Medulla oblongata (tissue), 1 donor: ENCODE measurements around the gene OR2Z1.

ENCODE experiments used
- DNase-seq: peaks from one replicate; pipeline ENCODE4 v3.0.0-alpha.2; 2015; ENCODE audit errors: extremely low spot score

OR2Z1 gene, protein sequence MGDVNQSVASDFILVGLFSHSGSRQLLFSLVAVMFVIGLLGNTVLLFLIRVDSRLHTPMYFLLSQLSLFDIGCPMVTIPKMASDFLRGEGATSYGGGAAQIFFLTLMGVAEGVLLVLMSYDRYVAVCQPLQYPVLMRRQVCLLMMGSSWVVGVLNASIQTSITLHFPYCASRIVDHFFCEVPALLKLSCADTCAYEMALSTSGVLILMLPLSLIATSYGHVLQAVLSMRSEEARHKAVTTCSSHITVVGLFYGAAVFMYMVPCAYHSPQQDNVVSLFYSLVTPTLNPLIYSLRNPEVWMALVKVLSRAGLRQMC

DNA sequence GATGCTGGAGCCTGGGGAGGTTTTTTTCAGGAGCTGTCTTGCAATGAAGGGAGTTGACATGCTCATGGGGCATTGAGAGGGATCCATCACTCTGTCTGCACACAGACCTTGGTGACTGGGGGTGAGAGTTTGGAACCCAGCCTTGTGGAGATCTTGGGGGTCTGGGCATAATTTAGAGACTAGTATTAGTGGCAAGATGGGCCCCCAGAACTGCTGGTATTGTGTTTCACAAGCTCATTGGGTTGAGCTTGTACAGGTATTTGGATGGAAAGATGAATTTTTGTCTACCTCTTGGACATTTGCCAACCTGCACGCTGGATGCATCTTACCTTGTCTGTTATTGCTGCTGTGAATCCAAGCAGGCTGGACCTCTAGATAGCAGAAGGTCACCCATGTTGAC is at the start of gene OR2Z1:
Gene OR2Z1 (plus strand): TSS at position 301 of the 400 bp plus-strand sequence. CDS start 9,395 bp downstream, outside the sequence.
- DNase-seq: no peak

DNA sequence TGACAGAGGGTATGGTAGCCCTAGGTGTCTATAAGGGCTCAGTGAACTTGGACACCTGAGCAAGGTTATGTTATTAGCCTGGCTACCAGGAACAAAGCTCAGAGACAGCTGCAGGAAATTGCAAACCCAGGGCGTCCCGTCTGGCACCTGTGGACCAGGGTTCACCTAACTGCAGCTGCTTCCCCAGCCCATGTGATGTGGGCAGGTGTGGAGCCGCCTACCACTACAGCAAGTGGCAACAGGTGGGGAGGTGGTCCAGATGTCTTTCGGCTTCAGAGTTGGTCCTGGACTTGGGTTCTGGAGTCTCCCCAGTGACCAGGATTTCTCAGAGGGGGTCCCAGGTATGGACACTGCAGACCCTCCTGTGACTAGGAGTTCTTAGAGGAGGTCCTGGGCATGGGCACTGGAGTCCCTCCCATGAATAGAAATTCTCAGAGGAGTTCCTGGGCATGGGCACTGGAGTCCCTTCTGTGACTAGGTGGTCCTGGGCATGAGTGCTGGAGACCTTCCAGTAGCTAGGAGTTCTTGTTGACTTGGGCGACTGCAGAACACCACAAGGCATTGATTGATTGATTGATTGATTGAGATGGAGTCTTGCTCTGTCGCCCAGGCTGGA is 48.0 kb upstream of the OR2Z1 start:
- DNase-seq: no peak

DNA sequence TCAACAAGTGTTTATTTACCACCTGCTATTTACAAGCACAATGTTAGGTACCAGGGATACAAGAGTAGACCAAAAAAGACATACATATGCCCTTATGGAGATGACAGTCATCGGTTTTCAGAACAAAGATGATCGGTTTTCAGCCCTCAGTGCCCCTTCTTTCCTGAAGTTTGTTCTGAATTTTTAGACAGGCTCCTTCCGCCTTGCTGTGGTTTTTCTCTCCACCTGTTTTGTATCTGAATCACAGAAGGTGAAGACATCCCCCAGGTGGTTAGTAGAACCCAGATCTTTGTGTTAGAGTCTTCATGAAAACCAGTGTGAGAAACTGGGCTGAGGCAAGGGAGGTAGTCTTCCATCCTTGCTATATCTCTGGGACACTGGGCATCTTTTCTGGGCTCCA is 46.4 kb upstream of the OR2Z1 start:
- no peak for DNase-seq

DNA sequence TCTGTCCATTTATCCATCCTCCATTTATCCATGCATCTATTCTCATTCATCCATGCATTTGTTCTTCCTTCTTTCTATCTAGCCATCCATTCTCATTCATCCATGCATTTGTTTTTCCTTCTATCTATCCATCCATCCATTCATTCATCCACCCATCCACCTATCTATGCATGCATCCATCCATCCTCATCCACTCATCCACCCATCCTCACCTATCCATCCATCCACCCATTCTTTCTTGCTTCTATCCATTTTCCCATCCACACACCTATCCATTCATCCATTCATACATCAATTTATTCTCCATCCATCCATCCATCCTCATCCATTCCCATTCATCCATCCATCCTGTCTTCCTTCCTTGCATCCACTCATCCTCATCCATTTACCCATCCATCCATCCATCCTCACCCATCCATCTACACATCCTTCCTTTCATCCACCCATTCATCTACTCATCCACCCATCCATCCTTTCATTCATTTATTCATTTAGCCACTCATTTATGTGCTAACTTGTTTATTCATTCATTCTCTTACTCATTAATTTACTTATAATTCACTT is 43.1 kb upstream of the OR2Z1 start:
- DNase-seq: no peak

DNA sequence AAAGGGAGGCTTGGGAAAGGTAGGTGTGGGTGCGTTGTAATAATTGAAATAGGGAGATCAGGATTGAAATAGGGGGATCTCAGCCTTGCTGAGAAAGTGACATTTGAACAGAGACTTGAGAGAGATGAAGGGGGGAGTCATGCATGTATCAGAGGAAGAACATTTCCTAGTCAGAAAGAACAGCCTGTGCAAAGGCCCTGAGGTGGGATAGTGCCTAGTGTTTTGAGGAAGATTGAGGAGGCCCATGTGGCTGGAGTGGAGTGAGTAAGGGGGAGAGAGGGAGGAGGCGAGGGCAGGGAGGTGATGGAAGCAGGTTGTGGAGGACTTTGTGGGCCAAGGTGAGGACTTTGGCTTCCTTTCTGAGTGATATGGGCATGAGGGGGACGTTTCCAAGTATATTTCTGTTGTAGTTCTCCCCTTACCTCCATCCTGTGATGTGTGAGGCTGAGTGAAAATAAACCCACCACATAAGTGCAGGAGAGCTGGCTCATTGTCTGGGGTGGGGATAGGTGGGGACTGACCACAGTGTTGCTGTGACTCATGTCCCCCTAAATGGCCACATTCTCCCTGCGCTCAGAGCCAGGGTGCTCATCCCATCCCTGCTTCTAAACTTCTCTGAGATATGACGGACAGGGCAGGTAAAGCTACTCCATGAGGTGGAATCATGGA is 40.6 kb upstream of the OR2Z1 start:
- DNase-seq: no peak

DNA sequence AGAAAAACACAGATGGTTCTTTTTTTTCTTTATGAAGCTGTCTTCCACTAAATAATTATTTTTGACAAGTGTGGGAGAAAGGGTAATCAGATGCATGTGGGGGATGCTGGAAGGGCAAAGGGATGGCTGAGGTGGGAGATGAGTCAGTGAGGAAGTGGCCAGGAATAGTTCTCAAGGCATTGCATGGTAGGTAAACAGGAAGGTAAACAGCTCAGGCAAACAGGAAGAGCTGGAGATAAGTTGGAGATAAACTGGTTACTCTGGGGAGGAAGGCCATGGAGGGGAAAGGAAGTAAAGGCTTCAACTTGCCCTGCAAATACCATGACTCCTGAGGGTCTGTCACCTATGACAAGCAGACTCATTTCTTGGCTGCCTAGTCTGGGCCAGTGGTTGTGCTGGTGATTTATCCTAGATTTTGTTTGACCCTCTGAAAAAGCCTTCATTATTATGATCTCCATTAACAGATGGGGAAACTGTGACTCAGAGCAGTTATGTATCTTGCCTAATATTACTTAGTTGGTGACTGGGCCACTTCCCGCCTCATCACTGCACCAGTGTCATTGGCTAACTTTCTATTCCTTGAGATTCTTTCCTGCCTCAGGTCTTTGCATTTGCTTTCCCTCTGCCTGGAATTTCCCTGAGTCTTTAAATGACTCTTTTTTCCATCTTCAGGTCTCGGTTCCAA is 39.9 kb upstream of the OR2Z1 start:
- no peak for DNase-seq

DNA sequence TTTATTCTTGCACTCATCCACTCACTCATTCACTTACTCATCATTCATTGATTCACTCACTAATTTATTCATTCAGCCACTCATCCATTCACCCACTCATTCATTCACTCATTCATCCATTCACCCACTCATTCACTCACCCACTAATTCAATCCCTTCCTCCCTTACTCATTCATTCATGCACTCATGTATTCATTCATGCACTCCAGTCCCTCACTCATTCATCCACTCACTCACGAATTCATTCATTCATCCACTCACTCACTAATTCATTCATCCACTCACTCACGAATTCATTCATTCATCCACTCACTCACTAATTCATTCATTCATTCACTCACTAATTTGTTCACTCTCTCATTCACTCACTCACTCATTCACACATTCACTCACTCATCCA is 39.0 kb upstream of the OR2Z1 start:
- no peak for DNase-seq

DNA sequence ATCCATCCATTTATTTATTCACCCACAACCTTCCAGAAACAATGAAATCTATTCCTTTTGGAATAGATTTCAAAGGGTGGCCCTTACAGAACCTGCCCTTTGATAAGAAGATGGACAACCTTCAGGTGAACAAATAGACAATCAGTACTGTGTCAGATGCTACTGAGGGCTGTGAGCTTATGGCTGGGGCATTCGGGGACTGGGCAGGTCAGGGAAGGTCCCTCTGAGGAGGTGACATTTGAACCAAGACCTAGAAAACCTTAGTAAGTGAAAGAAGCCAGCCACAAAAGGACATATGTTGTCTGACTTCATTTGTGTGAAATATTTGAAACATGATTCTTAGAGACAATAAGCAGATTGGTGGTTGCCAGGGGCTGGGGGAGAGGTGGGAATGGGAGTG is 38.5 kb upstream of the OR2Z1 start:
- no peak for DNase-seq

DNA sequence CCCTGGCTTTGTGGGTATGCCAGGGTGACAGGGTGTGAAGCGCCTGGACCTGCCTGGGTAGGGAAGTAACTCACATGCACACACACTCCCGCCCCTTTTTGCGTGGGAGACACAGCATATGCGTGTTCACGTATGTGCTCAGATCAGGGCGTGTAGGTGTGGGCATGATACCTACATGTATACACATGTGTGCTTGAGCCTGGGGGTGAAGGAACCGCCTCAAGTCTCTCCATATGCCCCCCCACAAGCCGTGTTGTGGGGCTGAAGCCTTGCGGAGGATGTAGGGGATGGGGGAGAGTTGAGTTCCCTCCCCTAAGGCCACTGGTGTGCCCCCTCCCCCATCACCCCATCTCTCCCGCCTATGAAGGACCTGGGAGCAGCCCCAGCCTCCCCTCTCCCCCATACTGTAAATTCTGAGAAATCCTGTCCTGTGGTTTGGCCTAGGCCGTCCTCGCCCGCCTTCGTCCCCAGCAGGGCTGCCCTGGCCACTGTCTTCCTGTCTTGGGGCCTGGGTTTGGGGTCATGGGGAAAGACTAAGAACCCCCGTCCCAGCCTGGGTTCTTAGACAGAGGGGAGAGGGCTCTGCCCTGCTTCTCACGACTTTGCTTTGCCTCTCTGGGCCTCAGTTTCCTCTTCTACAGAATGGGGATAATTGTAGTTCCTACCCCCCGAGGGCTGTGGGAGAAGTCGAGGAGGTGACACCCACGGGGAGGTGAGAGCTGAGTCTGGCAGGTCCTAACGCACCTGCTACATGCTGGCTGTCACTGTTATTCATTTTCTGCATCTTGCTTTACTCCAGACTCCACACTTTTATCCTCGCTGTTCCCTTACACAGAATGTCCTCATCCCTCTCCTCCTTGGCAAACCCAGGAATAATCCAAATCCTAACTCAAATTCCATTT is 37.2 kb upstream of the OR2Z1 start:
- no peak for DNase-seq

DNA sequence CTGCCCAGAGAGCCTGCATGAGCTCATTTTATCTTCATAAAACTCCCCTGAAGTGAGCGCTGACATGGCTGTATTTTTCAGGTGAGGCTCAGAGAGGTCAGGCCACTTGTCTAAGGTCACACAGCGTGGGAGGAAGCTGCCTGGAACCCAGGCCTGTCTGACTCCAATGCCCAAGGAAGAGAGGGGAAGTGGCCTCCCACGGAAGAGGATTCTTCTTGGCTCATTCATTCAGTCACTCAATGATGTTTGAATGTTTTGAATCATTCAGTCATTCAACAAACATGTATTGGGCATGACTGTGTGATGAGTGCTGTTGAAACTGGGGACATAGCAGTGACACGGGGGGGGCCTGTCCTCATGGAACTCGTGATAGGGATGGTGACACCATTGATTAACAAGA is 34.9 kb upstream of the OR2Z1 start:
- no peak for DNase-seq

DNA sequence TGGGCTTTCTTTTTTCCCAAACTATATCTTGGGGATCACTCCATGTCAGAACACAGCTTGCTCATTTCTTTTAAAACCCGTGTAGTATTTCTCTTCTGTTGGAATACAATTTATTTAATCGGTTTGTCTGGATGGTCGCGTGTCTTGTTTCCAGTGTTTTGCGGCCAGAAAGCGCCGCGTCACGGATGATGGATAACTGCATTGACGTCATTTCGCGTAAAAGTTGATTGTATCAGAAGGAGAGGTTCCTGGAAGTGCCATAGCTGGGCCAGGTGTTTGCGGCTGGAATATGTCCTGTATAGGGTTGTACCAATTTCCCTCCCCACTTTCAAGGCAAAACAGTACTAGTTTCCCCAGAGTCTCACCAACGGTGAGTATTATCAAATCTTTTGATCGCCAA is 32.5 kb upstream of the OR2Z1 start:
- DNase-seq: no peak

DNA sequence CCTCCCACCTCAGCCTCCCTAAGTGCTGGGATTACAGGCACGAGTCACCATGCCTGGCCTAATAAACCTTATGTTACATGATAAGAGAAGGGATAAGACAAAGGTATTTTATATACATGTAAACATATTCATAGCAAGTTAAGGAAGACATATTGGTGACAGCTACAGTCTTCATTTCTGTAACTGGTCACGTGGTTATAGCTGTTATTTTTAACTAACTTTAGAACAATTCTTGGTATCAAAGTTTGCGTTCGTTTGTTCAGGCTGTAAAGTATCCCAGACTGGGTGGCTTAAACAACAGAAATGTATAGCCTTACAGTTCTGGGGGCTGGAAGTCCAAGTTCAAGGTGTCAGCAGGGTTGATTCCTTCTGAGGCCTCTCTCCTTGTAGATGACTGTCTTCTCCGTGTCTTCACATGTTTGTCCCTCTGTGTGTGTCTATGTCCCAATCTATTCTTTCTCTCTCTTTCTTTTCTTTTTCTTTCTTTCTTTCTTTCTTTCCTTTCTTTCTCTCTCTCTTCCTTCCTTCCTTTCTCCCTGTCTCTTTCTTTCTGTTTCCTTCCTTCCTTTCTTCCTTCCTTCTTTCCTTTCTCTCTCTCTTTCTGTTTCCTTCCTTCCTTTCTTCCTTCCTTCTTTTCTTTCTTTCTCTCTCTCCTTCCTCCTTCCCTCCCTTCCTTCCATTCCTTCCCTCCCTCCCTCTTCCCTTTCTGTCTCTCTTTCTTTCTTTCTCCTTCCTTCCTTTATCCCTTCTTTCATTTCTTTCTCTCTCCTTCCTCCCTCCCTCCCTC is 30.5 kb upstream of the OR2Z1 start:
- no peak for DNase-seq

DNA sequence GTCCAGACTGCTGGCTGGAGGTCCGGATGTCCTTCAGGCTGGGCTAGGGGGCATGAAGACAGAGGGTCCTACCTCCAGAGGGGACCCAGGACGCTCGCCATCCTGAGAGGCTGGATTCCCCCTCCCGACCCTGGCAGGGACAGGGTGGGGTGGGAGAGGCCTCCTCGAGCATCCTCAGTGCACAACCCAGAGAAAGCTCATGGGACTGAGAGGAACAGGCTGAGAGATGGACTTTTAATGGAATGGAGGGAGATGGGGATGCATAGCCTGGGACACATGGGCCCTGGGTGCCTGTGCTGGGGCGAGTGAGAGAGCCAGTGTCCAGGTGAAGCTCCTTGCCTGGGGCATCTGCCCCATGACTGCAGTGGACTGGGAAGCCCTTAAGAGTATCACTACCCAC is 25.9 kb upstream of the OR2Z1 start:
- DNase-seq: no peak

DNA sequence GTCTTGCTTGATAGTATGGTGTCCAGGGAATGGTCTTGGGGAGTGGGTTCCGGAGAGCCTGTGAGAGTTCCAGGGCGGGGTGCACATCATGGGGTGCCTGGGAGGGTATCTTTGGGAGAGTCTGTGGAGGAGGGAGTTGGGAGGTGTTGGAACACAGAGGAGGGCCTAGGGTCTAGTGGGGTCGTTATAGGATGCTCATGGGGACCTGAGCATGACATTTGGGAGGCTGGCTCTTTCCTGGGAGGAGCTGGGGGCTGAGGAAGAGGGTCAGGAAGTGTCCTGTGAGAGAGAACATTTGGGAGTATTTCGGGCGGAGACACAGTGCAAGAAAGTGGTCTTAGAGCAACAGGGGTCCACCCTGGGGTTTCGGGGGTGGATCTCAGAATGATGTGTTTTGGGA is 25.5 kb upstream of the OR2Z1 start:
- DNase-seq: no peak

DNA sequence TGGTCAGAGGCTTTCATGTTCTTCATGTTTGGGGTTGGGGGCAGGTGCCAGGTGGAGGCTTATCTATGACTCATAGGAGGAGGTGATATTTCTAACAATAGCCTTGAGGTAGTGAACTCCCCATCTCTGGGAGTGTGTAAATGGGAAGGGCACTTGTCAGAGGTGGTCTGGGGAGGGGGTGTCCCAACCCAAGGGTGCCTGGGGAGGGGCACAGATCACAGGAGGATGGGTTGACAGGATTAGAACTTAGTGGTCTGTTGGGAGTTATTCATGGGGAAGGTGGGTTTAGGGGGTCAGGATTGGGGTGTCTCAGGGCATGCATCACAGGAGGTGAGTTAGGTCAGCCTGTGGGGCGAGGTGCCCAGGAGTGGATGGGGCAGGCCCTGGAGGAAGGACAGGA is 24.4 kb upstream of the OR2Z1 start:
- no peak for DNase-seq

DNA sequence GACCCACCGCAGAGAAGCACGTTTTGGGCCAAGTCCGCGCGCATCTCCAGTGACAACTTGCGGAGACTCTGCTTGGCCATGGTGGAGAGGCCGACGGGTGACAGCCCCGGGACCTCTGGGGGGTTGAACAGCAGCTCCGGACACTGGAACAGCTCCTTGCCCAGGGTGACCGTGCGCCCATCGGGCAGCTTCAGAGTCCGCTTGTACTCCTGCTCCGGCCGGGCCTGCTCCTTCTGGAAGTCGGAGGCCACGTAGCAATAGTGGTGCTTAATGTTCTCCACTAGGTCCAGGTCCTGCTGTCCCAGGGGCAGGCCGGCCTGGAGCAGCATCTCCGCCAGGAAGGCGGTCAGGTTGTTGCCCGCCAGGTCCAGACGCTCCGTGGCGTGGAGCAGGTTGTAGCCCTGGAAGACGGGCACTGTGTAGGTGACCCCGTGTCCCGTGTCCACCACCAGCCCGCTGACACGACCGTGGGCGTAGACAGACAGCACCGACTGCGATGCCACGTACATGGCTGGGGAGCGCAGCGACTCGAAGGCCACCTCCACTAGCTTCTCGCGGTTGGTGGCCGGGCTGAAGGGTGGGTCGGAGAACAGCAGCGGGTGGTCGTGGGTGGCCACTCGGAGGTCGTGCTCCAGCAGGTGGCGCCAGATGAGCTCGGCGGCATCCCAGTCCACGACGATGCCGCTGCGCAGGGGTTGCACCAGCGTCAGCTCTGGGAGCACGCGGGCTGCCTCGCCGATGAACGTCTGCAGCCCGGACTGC is 23.6 kb upstream of the OR2Z1 start:
- DNase-seq: no peak

DNA sequence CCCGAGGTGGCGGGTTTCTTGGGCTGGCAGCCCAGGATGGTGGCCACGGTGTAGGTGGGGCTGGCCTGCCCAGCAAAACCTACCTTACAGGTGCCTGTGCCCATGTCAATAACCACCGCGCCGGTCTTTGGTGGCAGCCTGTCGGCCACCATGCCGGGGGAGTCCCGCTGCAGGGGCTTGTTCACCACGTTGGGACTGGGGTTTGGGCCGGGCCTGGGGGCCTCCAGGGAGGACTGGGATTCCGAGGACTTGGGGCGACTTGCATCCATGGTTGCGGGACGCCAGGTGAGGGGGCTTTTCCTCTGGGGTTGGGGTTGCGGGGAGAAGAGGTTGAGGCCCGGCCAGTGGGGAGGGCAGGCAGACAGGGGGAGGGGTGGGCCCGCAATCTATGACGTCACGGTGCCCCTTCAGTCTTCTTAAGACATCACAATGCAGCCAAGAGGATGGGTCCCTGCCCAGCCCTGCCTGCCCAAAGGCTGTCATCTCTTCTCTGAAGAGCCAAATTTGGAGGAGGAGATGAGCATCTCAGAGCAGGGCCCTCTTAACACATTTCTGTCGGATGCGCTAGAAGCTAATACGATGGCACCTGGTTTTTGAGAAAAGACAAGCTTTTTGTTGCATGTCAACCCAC is 22.9 kb upstream of the OR2Z1 start, which contains the start of gene ACTL9:
Gene ACTL9 (minus strand): TSS at position 363 of the 631 bp plus-strand sequence. CDS start 94 bp downstream, at position 269.
- no peak for DNase-seq

DNA sequence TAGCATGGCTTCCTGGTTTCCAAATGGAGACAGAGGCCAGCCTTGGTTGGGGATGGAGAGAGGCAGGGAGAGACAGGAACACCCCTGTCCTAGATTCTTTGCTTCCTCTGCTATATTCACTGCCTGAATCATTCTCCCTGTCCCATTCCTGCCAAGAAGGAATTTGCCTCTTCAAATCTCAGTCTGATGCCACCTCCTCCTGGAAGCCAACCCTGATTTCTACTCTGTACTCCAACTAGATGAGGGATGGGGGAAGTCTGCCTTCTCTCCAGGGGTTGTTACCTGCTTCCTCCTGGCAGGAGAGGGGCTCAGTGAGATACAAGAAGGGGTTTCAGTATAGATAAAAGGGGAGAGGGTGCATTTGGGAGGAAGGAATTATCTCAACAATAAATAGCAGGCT is 21.5 kb upstream of the OR2Z1 start:
- no peak for DNase-seq

DNA sequence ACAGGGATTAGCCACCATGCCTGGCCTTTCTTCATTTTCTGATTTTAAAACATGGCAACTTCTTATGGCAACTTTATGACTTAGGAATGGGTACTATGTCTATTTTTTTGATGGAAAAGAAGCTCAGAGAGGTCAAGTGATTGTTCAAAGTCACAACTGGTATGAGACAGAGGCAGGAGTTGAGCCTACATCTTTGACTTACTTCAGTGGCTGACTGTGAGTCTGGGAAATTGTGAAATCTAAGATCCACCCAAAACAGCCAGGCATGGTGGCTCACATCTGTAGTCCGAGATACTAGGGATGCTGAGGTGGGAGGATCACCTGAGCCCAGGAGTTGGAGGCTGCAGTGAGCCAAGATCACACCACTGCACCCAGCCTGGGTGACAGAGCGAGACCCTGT is 20.5 kb upstream of the OR2Z1 start:
- DNase-seq: no peak
